ENCODE data around the gene PCYT2.

Gene PCYT2

GRCh38 chr17:81852237-81852636 lies 59.0 kb downstream of the PCYT2 start:
- H3K27ac ChIP-seq: 0 out of 2 replicates have a peak overlapping the region, but pooled peaks have one; percentile 14
- TF ChIP-seq, protein P1, sequence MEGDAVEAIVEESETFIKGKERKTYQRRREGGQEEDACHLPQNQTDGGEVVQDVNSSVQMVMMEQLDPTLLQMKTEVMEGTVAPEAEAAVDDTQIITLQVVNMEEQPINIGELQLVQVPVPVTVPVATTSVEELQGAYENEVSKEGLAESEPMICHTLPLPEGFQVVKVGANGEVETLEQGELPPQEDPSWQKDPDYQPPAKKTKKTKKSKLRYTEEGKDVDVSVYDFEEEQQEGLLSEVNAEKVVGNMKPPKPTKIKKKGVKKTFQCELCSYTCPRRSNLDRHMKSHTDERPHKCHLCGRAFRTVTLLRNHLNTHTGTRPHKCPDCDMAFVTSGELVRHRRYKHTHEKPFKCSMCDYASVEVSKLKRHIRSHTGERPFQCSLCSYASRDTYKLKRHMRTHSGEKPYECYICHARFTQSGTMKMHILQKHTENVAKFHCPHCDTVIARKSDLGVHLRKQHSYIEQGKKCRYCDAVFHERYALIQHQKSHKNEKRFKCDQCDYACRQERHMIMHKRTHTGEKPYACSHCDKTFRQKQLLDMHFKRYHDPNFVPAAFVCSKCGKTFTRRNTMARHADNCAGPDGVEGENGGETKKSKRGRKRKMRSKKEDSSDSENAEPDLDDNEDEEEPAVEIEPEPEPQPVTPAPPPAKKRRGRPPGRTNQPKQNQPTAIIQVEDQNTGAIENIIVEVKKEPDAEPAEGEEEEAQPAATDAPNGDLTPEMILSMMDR (conservative IDR thresholded peaks at IDR 0.05): no peak

GRCh38 chr17:81851423-81851822 lies 59.8 kb downstream of the PCYT2 start:
- TF ChIP-seq, protein P1 (conservative IDR thresholded peaks at IDR 0.05): no peak
- 0 out of 2 replicates have a peak overlapping the region, but pooled peaks have one; percentile 15 for H3K27ac ChIP-seq

All from VCaP (cell line).